ENCODE results near the gene CDH18. TPM values are rescaled to one million over a fixed set of nuclear protein-coding genes. Genes with fewer than 3 reads are reported as not detected.

CDH18 gene
- total and polyA plus RNA-seq, 2 of the 13 experiments (the other 11 are each of a cell fraction or from before 2014, with no cell fraction given): not detected

DNA sequence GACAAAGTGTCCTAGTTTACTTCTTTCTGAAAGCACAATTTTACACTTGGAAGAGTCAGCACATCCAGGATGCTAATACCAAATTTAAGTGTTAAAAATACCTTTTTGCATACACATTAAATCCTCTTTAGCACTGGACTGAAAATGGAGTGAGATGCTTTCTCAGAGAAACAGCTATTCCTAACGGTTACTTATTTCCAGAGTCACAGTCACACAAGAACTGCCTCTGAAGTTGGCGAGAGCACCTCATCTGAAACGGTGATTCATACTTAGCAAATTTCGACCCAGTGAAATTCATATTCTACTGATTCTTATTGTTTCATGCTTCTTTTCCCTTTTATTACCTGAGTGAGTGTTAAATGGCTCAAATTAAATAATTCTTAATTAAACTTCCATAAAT lies 12.2 kb downstream of the CDH18 start:
- ATAC-seq: no peak
- H4K20me1 ChIP-seq (ENCODE audit: insufficient read depth, low read length): no peaks in the 10 kb centered on the region
- POLR2A ChIA-PET: no interaction called here
- CTCF ChIA-PET (ENCODE audit: low intra/inter-chr PET ratio, low total read pairs): no interaction called here
- no peaks in the 10 kb centered on the region for H3K9me3 ChIP-seq (ENCODE audit: low read length)
- BruUV-seq (replicated peaks): no TSS peak
- FAIRE-seq: no peak
- H3K27ac ChIP-seq (ENCODE audit: extremely low read length, insufficient read depth, low read length): no peak overlapping the region
- H3K4me3 ChIP-seq (replicated peaks in 1 of 3; ENCODE audit: insufficient read depth in 1 of 3, low read depth in 2 of 3, low read length in 3 of 3): no peak overlapping the region
- H3K4me2 ChIP-seq (ENCODE audit: low read depth, low read length): no peak overlapping the region
- in situ Hi-C loops (cut with HindIII; ENCODE audit: extremely low pct_ligation_motif_present, low pct_unique_long_range_greater_than_20kb): no loop called here
- intact Hi-C loops (cut with micrococcal nuclease; ENCODE audit: unreplicated experiment): no loop called here
- no peak overlapping the region for H2AFZ ChIP-seq (ENCODE audit: low read length)
- H3K36me3 ChIP-seq (replicated peaks in 1 of 2; ENCODE audit: control insufficient read depth in 1 of 2, insufficient read depth in 2 of 2, low read length in 2 of 2): no peaks in the 10 kb centered on the region
- no peak for DNase-seq (ENCODE audit: low spot score)
- H3K79me2 ChIP-seq (ENCODE audit: insufficient read depth, low read length): no peaks in the 10 kb centered on the region
- no peaks in the 10 kb centered on the region for H3K4me1 ChIP-seq (ENCODE audit: insufficient read depth, low read length)
- WGBS (ENCODE audit: low lambda C conversion rate): 0% methylated on average over 4 of the region's 4 CpGs
- H3K9ac ChIP-seq (ENCODE audit: insufficient read depth, low read depth, low read length): no peak overlapping the region
- no peaks in the 10 kb centered on the region; a peak in 1 of 5 replicates for H3K27me3 ChIP-seq (ENCODE audit: control insufficient read depth in 1 of 2, insufficient read depth in 2 of 2, low read length in 2 of 2)
- no peak for TF ChIP-seq NKX3-1 (CRISPR knock-in tag; IDR thresholded peaks at IDR 0.05)
- no peak for TF ChIP-seq ZBTB7B (CRISPR knock-in tag; IDR thresholded peaks at IDR 0.05)
- TF ChIP-seq, protein P1, sequence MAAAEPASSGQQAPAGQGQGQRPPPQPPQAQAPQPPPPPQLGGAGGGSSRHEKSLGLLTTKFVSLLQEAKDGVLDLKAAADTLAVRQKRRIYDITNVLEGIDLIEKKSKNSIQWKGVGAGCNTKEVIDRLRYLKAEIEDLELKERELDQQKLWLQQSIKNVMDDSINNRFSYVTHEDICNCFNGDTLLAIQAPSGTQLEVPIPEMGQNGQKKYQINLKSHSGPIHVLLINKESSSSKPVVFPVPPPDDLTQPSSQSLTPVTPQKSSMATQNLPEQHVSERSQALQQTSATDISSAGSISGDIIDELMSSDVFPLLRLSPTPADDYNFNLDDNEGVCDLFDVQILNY (CRISPR knock-in tag; conservative IDR thresholded peaks at IDR 0.05): no peak
- no peak for TF ChIP-seq CBX1 (IDR thresholded peaks at IDR 0.05; ENCODE audit: low read depth)
- TF ChIP-seq, protein P2, sequence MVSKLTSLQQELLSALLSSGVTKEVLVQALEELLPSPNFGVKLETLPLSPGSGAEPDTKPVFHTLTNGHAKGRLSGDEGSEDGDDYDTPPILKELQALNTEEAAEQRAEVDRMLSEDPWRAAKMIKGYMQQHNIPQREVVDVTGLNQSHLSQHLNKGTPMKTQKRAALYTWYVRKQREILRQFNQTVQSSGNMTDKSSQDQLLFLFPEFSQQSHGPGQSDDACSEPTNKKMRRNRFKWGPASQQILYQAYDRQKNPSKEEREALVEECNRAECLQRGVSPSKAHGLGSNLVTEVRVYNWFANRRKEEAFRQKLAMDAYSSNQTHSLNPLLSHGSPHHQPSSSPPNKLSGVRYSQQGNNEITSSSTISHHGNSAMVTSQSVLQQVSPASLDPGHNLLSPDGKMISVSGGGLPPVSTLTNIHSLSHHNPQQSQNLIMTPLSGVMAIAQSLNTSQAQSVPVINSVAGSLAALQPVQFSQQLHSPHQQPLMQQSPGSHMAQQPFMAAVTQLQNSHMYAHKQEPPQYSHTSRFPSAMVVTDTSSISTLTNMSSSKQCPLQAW (CRISPR knock-in tag; IDR thresholded peaks at IDR 0.05): no peak
- no peak for TF ChIP-seq TCF7L2 (IDR thresholded peaks at IDR 0.05; ENCODE audit: low read depth, low read length)
- no peak for TF ChIP-seq HCFC1 (IDR thresholded peaks at IDR 0.05; ENCODE audit: low read depth, low read length)
- no peak for TF ChIP-seq ZNF317 (CRISPR knock-in tag; IDR thresholded peaks at IDR 0.05)
- no peak for TF ChIP-seq ZNF235 (CRISPR knock-in tag; IDR thresholded peaks at IDR 0.05; ENCODE audit: borderline replicate concordance)
- TF ChIP-seq, protein P3, sequence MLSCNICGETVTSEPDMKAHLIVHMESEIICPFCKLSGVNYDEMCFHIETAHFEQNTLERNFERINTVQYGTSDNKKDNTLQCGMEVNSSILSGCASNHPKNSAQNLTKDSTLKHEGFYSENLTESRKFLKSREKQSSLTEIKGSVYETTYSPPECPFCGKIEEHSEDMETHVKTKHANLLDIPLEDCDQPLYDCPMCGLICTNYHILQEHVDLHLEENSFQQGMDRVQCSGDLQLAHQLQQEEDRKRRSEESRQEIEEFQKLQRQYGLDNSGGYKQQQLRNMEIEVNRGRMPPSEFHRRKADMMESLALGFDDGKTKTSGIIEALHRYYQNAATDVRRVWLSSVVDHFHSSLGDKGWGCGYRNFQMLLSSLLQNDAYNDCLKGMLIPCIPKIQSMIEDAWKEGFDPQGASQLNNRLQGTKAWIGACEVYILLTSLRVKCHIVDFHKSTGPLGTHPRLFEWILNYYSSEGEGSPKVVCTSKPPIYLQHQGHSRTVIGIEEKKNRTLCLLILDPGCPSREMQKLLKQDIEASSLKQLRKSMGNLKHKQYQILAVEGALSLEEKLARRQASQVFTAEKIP (CRISPR knock-in tag; IDR thresholded peaks at IDR 0.05; ENCODE audit: borderline replicate concordance): no peak
- TF ChIP-seq ZFP62 (CRISPR knock-in tag; IDR thresholded peaks at IDR 0.05): no peak
- TF ChIP-seq, protein P4, sequence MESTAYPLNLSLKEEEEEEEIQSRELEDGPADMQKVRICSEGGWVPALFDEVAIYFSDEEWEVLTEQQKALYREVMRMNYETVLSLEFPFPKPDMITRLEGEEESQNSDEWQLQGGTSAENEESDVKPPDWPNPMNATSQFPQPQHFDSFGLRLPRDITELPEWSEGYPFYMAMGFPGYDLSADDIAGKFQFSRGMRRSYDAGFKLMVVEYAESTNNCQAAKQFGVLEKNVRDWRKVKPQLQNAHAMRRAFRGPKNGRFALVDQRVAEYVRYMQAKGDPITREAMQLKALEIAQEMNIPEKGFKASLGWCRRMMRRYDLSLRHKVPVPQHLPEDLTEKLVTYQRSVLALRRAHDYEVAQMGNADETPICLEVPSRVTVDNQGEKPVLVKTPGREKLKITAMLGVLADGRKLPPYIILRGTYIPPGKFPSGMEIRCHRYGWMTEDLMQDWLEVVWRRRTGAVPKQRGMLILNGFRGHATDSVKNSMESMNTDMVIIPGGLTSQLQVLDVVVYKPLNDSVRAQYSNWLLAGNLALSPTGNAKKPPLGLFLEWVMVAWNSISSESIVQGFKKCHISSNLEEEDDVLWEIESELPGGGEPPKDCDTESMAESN (CRISPR knock-in tag; conservative IDR thresholded peaks at IDR 0.05): no peak
- no peak for TF ChIP-seq SSRP1 (CRISPR knock-in tag; IDR thresholded peaks at IDR 0.05)
- TF ChIP-seq, protein P5, sequence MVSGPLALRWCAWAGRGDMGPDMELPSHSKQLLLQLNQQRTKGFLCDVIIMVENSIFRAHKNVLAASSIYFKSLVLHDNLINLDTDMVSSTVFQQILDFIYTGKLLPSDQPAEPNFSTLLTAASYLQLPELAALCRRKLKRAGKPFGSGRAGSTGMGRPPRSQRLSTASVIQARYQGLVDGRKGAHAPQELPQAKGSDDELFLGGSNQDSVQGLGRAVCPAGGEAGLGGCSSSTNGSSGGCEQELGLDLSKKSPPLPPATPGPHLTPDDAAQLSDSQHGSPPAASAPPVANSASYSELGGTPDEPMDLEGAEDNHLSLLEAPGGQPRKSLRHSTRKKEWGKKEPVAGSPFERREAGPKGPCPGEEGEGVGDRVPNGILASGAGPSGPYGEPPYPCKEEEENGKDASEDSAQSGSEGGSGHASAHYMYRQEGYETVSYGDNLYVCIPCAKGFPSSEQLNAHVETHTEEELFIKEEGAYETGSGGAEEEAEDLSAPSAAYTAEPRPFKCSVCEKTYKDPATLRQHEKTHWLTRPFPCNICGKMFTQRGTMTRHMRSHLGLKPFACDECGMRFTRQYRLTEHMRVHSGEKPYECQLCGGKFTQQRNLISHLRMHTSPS (CRISPR knock-in tag; IDR thresholded peaks at IDR 0.05; ENCODE audit: low read depth): no peak
- TF ChIP-seq, protein P6, sequence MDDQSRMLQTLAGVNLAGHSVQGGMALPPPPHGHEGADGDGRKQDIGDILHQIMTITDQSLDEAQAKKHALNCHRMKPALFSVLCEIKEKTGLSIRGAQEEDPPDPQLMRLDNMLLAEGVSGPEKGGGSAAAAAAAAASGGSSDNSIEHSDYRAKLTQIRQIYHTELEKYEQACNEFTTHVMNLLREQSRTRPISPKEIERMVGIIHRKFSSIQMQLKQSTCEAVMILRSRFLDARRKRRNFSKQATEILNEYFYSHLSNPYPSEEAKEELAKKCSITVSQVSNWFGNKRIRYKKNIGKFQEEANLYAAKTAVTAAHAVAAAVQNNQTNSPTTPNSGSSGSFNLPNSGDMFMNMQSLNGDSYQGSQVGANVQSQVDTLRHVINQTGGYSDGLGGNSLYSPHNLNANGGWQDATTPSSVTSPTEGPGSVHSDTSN (CRISPR knock-in tag; IDR thresholded peaks at IDR 0.05; ENCODE audit: borderline replicate concordance): no peak
- no peak for TF ChIP-seq POLR2A (IDR thresholded peaks at IDR 0.05; ENCODE audit: insufficient read depth in 1 of 2, low read depth in 2 of 2, low read length in 2 of 2)
